ENCODE data around the gene GCK. TPM values are rescaled to one million over a fixed set of nuclear protein-coding genes. Genes with fewer than 3 reads are reported as not detected.

GCK gene
- total and polyA plus RNA-seq, 2 donors (not counting 3 experiments of a cell fraction or from before 2014, with no cell fraction given) = 0.17 to 0.51 TPM

DNA sequence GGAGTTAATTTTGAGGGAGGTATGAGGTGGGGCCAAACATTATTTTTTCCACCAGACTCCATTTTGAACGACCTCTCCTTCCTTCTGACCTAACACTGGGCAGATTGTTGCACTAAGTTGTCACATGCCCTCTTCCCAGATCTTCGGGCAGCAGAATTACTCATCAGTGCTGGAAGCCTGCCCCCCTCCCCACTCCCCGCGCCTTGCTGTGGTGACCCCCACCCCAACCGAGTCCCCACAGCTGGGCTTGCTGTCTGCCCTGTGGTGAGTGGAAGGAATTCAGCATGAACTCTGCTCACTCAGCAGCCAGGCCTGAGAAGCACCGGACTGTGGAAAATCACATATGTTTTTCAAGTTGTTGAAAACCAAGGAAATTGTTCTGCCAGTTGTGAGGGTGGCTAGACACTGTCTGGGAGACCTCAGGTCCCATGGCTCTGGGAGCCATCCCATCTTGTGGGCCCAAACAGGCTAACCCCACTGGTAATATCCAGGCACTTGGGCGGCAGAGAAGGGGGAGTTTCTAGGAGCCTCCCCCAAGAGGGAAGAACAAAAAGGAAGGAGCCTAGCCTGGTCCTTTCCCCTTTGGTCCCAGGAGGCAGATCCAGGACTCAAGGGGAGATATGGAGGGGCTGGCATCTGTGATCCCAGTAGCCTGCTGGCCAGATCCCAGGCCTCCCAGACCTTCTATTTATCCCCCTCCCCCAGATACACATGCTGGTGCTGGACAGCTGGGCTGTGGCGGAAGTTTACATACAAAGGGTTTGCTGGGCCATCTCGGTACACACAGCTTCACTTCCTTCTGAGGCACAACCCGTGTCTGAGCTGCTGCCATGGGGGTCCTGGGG, 88.6 kb downstream of the GCK start:
- Histone ChIP-seq H3K9me3 (replicated peaks; ENCODE audit: control insufficient read depth, insufficient read depth, low read length) (no peaks in the 10 kb centered on the region), H3K4me1 (ENCODE audit: control insufficient read depth, extremely low read depth, insufficient read depth, low read length) (peaks cover 3% of the 10 kb centered on the region), H4K20me1 (replicated peaks; ENCODE audit: control insufficient read depth, extremely low read depth, insufficient read depth, low read length) (no peaks in the 10 kb centered on the region), H3K27ac (ENCODE audit: insufficient read depth, low read depth, low read length) (no peak overlapping the region), H3K9ac (replicated peaks; ENCODE audit: extremely low read depth, insufficient read depth, low read length) (no peak overlapping the region), H2AFZ (ENCODE audit: low read depth, low read length) (peak overlapping the region; percentile 55), H3K27me3 (ENCODE audit: control insufficient read depth in 2 of 2, insufficient read depth in 2 of 2, low read length in 2 of 2) (no peaks in the 10 kb centered on the region), H3K9me1 (replicated peaks; ENCODE audit: control insufficient read depth, extremely low read depth, insufficient read depth, low read length) (no peaks in the 10 kb centered on the region), H3K4me2 (ENCODE audit: insufficient read depth, low read length) (no peak overlapping the region), H3K4me3 (replicated peaks in 1 of 3; ENCODE audit: insufficient read depth in 1 of 3, low read depth in 1 of 3, low read length in 3 of 3) (no peak overlapping the region), H3K79me2 (ENCODE audit: control insufficient read depth, insufficient read depth, low read length) (peaks cover 5% of the 10 kb centered on the region), H3K36me3 (ENCODE audit: control insufficient read depth in 2 of 2, extremely low read depth in 1 of 2, insufficient read depth in 2 of 2, low read length in 2 of 2) (no peaks in the 10 kb centered on the region)
- dilution Hi-C loops (cut with MboI; ENCODE audit: extremely low pct_ligation_motif_present, low sequenced_read_pairs) (no loop called here), intact Hi-C loops (cut with micrococcal nuclease) (no loop called here)
- DNase-seq (ENCODE audit: low read depth, low spot score) (no peak), FAIRE-seq (no peak)
- ChIA-PET CTCF (no interaction called here), POLR2A (no interaction called here)
- TF ChIP-seq, protein P1, sequence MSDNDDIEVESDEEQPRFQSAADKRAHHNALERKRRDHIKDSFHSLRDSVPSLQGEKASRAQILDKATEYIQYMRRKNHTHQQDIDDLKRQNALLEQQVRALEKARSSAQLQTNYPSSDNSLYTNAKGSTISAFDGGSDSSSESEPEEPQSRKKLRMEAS (IDR thresholded peaks at IDR 0.05; ENCODE audit: insufficient read depth, insufficient read length) = no peak
- TF ChIP-seq CTCF (IDR thresholded peaks at IDR 0.05; ENCODE audit: extremely low read depth in 1 of 2, insufficient read depth in 1 of 2, low read depth in 1 of 2, low read length in 2 of 2) = no peak
- no peak for TF ChIP-seq EZH2 (IDR thresholded peaks at IDR 0.05; ENCODE audit: borderline replicate concordance, low read depth, low read length, severe bottlenecking)
- TF ChIP-seq MYC (IDR thresholded peaks at IDR 0.05; ENCODE audit: low read depth, low read length) = no peak
- no peak for TF ChIP-seq POLR2AphosphoS5 (IDR thresholded peaks at IDR 0.05; ENCODE audit: insufficient read depth, low read depth, low read length)
- no peak for TF ChIP-seq GATA2 (IDR thresholded peaks at IDR 0.05; ENCODE audit: insufficient read depth, insufficient read length, low read depth, low read length)
- no peak for TF ChIP-seq JUN (IDR thresholded peaks at IDR 0.05; ENCODE audit: borderline replicate concordance, insufficient read depth, insufficient read length, low read depth)
- no peak for TF ChIP-seq FOS (IDR thresholded peaks at IDR 0.05; ENCODE audit: borderline replicate concordance, insufficient read depth, low read length)
- no peak for TF ChIP-seq POLR2A (IDR thresholded peaks at IDR 0.05; ENCODE audit: low read depth, low read length)
- BruUV-seq (replicated peaks) = no TSS peak
